GM12873 (cell line): ENCODE measurements around the gene MALAT1.

Experiments used
- CTCF ChIP-seq: IDR thresholded peaks from 2 replicates; pipeline ENCODE4 v1.5.1; 2012; ENCODE audit warnings: low read depth, mild to moderate bottlenecking, moderate library complexity, low read length, control low read depth; ENCODE audit not compliant: insufficient read depth; ENCODE audit errors: missing control alignments

The MALAT1 gene

DNA sequence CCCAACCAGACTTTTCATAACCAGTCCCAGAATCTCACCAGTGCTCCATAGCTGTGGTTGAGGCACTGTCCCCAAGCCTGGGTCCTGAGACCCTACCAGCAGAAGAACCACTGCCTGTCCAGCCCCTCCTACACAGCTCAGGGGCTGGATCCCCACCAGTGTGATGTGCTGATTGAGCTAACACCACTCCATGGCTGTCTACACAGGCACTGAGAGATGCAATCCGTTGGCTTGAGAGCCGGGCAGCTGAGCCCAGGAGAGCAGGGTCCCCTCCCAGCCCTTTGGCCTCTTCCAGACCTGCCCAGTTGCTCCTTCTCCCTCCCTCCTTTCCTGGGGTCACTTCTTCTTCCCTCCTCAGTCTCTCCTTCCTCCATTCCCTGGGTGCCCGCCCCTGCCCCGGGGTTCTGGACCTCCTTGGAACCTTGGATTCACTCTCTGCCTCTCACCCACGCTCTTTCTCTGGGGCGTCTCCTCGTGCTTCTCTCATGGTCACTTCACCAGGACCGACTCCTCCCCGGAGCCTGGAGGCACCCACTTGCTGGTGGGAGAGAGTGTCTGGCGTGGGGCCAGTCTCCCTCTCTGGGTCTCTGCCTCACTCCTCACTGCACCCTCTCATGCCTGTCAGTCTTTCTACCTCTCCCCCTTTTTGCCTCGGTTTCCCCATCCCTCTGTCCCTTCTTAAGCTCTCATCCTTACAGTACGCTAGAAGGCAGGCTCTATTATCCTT is 25.3 kb downstream of the MALAT1 start:
- no peak for TF ChIP-seq CTCF

- no peak for TF ChIP-seq CTCF
Observed at GRCh38 chr11:65524741-65525545, 26.1 kb downstream of the MALAT1 start, which contains the start of gene SCYL1. Gene SCYL1, plus strand, starts transcription at chr11:65525083. Its CDS starts 71 bp downstream, at chr11:65525154.

DNA sequence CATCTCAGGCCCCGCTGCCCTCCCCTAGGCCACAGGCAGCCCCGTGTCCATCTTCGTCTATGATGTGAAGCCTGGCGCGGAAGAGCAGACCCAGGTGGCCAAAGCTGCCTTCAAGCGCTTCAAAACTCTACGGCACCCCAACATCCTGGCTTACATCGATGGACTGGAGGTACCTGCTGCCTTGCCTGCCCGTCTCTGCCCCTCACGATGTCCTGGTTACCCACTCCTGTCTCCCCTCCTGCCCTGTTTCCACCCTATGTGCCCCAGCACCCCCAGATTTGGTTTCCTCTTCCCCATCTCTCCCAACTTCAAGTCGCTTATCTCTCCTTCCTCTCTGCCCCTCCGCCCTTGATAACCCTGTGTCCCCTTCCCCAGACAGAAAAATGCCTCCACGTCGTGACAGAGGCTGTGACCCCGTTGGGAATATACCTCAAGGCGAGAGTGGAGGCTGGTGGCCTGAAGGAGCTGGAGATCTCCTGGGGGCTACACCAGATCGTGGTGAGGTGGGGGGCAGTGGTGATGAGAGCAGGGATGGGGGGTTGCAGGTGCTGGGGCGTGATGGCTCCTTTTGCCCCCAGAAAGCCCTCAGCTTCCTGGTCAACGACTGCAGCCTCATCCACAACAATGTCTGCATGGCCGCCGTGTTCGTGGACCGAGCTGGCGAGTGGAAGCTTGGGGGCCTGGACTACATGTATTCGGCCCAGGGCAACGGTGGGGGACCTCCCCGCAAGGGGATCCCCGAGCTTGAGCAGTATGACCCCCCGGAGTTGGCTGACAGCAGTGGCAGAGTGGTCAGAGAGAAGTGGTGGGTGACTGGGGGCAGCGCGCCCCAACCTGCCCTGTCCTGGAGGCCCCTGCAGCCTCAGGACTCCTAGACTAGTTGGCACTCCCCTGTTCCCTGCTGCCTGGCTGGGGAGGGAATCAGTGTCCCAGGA is 27.0 kb downstream of the MALAT1 start:
- no peak for TF ChIP-seq CTCF

DNA sequence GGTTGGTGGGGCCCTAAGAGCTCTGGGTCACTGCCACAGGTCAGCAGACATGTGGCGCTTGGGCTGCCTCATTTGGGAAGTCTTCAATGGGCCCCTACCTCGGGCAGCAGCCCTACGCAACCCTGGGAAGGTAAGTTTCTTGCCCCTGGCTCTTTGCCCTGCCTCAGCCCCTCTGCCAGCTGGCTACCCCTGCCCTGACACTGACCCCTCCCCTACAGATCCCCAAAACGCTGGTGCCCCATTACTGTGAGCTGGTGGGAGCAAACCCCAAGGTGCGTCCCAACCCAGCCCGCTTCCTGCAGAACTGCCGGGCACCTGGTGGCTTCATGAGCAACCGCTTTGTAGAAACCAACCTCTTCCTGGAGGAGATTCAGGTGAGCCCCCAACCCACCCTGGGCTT is 27.9 kb downstream of the MALAT1 start:
- TF ChIP-seq CTCF = no peak

DNA sequence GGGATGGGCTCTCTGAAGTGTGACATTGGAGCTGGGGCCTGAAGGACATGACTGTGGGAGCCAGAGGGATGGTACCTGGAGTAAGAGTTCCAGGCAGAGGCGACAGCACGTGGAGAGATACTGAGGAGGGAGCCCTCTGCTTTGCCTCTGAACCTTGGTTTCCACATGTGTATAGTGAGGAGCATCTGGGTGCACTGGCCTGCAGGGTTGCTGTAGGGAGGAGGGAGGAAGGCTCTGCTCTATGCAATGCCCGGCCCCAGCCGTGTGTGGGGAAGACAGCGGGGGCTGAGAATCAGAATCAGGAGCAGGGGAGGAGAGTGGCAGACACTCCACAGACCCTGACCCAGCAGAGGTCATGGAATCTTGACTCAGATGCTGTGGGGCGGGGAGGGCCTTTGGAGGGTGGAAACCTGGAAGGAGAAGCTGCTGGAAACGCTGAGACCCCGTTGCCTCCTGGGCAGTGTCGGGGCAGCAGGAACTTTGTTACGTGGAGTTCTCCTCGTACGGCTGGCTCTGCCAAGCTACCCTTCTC is 30.0 kb downstream of the MALAT1 start:
- TF ChIP-seq CTCF = no peak

GRCh38 chr11:65529475-65530156 is 30.8 kb downstream of the MALAT1 start:
- TF ChIP-seq CTCF = no peak
